SU-DHL-6 (cell line): ENCODE data around the gene FAM72A.

Source experiments
- H2AFZ ChIP-seq: fragments of 200-600 bp; sonication (generic); 2 replicates; pipeline ENCODE4 v1.6.1; 2014; ENCODE audit warnings: low read depth, mild to moderate bottlenecking, moderate library complexity, mixed read lengths, antibody characterized with exemption, low read length; ENCODE audit not compliant: severe bottlenecking
- H3F3A ChIP-seq: fragments of 200-600 bp; shearing (Covaris generic); 2 replicates; pipeline ENCODE4 v1.6.0; 2016; ENCODE audit warnings: antibody characterized with exemption, mild to moderate bottlenecking; ENCODE audit not compliant: insufficient read depth
- H3K27ac ChIP-seq: fragments of 200-600 bp; sonication (generic); 2 replicates; pipeline ENCODE4 v1.5.1; 2016; ENCODE audit warnings: low read depth, mild to moderate bottlenecking, low read length, moderate library complexity, mixed read lengths
- H3K27me3 ChIP-seq: fragments of 200-600 bp; sonication (generic), shearing (Covaris generic); 2 replicates; pipeline ENCODE4 v1.6.0; 2014; ENCODE audit warnings: mild to moderate bottlenecking, low read length
- H3K36me3 ChIP-seq: fragments of 200-600 bp; sonication (generic); 2 replicates; pipeline ENCODE4 v1.6.1; 2014; ENCODE audit warnings: mild to moderate bottlenecking, low read length, mixed read lengths
- H3K4me2 ChIP-seq: fragments of 300-600, 200-600 bp; shearing (Covaris generic), sonication (generic); 2 replicates; pipeline ENCODE4 v1.6.0; 2014; ENCODE audit warnings: low read length, low read depth, mild to moderate bottlenecking; ENCODE audit not compliant: poor library complexity, severe bottlenecking
- H3K4me3 ChIP-seq: fragments of 200-600 bp; sonication (generic); 2 replicates; pipeline ENCODE4 v1.5.1; 2014; ENCODE audit warnings: antibody characterized with exemption, low read length, mild to moderate bottlenecking, mixed read lengths; ENCODE audit not compliant: insufficient read depth, poor library complexity, severe bottlenecking
- H3K79me2 ChIP-seq: fragments of 200-600 bp; sonication (generic); 2 replicates; pipeline ENCODE4 v1.6.1; 2014; ENCODE audit warnings: mild to moderate bottlenecking, low read length, moderate library complexity; ENCODE audit not compliant: insufficient read depth
- H3K9ac ChIP-seq: fragments of 200-600 bp; sonication (generic); 2 replicates; pipeline ENCODE4 v1.7.0; 2014; ENCODE audit warnings: mild to moderate bottlenecking, low read length
- H3K9me2 ChIP-seq: fragments of 200-600 bp; sonication (generic); replicated peaks from 2 replicates; pipeline ENCODE4 v1.6.1; 2014; ENCODE audit warnings: low read length; ENCODE audit not compliant: insufficient read depth
- H3K9me3 ChIP-seq: fragments of 200-600 bp; sonication (generic); 2 replicates; pipeline ENCODE4 v1.6.1; 2014; ENCODE audit warnings: low read length, mixed read lengths; ENCODE audit not compliant: insufficient read depth
- H4K20me1 ChIP-seq: fragments of 200-600 bp; sonication (generic); 2 replicates; pipeline ENCODE4 v1.6.1; 2014; ENCODE audit warnings: low read depth, mild to moderate bottlenecking, antibody characterized with exemption, low read length, moderate library complexity, mixed read lengths
- EZH2phosphoT487 ChIP-seq: fragments of 200-600 bp; sonication (generic), shearing (Covaris generic); conservative IDR thresholded peaks from 2 replicates; pipeline ENCODE4 v1.6.1; 2018; ENCODE audit warnings: mild to moderate bottlenecking, antibody characterized with exemption, low read length, moderate library complexity, mixed read lengths
- TF ChIP-seq, protein P1 (sequence below): fragments of 200-600 bp; sonication (generic); IDR thresholded peaks from one replicate; pipeline ENCODE4 v1.5.1; 2017; ENCODE audit warnings: antibody characterized with exemption, mild to moderate bottlenecking, low read length, moderate library complexity; ENCODE audit not compliant: insufficient read depth, poor library complexity, severe bottlenecking

Gene FAM72A

DNA sequence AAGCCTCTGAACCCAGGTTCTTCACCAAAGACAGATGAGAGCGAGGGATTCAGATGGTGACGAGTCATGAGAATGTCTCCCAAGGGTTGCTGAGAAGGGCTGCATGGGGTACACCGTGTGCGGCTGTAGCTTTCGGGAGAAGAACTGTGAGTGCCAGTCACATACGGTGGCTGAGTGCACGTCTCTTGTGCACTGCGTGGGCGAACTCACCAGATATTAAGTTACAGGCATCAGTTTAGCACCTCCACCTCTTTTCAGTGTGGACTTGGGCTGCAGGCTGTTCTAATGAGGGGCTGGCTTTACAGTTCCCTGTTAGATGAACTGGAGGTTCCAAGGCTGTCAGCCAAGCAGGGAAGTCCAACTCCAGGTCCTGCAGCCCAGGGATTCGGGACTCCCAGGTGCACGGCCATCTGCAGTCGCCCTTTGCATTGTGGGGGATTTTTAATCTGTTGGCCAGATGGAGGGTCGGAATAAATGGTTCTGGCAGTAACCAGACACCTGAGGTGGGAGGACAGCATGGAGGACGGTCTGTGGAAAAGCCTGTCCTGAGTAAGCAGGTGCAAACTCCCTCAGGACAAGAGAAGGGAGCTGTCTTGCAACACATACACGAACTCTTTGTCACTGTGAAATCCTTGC lies 59.0 kb downstream of the FAM72A start:
- TF ChIP-seq, protein P1, sequence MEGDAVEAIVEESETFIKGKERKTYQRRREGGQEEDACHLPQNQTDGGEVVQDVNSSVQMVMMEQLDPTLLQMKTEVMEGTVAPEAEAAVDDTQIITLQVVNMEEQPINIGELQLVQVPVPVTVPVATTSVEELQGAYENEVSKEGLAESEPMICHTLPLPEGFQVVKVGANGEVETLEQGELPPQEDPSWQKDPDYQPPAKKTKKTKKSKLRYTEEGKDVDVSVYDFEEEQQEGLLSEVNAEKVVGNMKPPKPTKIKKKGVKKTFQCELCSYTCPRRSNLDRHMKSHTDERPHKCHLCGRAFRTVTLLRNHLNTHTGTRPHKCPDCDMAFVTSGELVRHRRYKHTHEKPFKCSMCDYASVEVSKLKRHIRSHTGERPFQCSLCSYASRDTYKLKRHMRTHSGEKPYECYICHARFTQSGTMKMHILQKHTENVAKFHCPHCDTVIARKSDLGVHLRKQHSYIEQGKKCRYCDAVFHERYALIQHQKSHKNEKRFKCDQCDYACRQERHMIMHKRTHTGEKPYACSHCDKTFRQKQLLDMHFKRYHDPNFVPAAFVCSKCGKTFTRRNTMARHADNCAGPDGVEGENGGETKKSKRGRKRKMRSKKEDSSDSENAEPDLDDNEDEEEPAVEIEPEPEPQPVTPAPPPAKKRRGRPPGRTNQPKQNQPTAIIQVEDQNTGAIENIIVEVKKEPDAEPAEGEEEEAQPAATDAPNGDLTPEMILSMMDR: no peak
- no peak for TF ChIP-seq EZH2phosphoT487
- Histone ChIP-seq H3K9me3 (no peaks in the 10 kb centered on the region), H3K27ac (no peak overlapping the region), H3K4me2 (no peak overlapping the region), H3K79me2 (no peaks in the 10 kb centered on the region), H4K20me1 (no peaks in the 10 kb centered on the region), H3K27me3 (no peaks in the 10 kb centered on the region), H2AFZ (no peak overlapping the region), H3F3A (no peaks in the 10 kb centered on the region), H3K9me2 (no peaks in the 10 kb centered on the region), H3K9ac (no peak overlapping the region), H3K36me3 (no peaks in the 10 kb centered on the region), H3K4me3 (no peak overlapping the region)

DNA sequence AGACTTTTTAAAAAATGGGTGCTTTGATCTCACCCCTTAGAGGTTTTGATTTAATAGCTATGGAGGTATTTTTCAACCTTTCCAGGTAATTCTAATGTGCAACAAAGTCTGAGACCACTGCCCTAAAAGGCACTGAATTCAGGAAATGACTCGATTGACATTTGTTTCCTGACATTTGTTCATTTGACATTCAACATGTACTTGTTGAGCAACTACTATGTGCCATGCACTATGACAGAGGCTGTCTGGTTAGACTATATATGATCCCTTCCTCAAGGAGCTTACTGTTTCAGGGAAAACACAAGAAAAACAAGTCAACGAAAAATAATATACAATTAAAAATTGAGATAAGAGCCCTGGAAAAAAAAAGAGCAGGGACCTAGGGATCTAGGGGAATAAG lies 59.9 kb downstream of the FAM72A start:
- H3K9me3 ChIP-seq: no peaks in the 10 kb centered on the region
- H3F3A ChIP-seq: no peaks in the 10 kb centered on the region
- H3K4me2 ChIP-seq: no peak overlapping the region
- H3K27me3 ChIP-seq: no peaks in the 10 kb centered on the region
- TF ChIP-seq EZH2phosphoT487: no peak
- TF ChIP-seq, protein P1: no peak
- no peaks in the 10 kb centered on the region for H3K36me3 ChIP-seq
- no peaks in the 10 kb centered on the region for H3K79me2 ChIP-seq
- H2AFZ ChIP-seq: no peak overlapping the region
- no peak overlapping the region for H3K27ac ChIP-seq
- no peaks in the 10 kb centered on the region for H4K20me1 ChIP-seq
- H3K9me2 ChIP-seq: no peaks in the 10 kb centered on the region
- H3K9ac ChIP-seq: no peak overlapping the region
- no peak overlapping the region for H3K4me3 ChIP-seq

DNA sequence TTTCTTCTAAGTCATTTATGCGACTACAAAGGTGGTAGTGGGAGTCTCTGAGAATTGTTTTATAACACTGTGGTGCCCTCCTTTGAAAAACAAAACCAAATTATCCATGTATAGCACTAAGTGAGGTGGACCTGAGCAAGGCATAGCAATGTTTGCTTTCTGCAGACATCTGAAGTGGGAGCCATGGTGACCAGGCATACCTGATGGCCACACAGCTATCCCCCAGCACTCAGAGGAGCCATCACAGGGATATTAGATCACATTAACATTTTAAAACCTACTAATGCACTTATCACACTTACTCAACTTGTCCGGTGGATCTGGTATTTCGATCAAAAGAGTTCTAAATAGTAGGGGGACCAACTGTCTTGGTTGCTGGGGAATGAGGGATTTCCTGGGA lies 60.6 kb downstream of the FAM72A start:
- Histone ChIP-seq H4K20me1 (no peaks in the 10 kb centered on the region), H3K27me3 (no peaks in the 10 kb centered on the region), H3K9ac (no peak overlapping the region), H3K79me2 (no peaks in the 10 kb centered on the region), H3K36me3 (no peaks in the 10 kb centered on the region), H3K9me3 (no peaks in the 10 kb centered on the region), H3K4me3 (no peak overlapping the region), H2AFZ (no peak overlapping the region), H3K9me2 (no peaks in the 10 kb centered on the region), H3F3A (no peaks in the 10 kb centered on the region), H3K27ac (no peak overlapping the region), H3K4me2 (no peak overlapping the region)
- no peak for TF ChIP-seq EZH2phosphoT487
- TF ChIP-seq, protein P1: no peak
